ENCODE data around the gene ZNF445. TPM values are rescaled to one million over a fixed set of nuclear protein-coding genes. Genes with fewer than 3 reads are reported as not detected.

Gene ZNF445
- total RNA-seq (1 to 10 TPM; 7.6 to 8.7 TPM), polyA plus RNA-seq (1 to 10 TPM; 2.1 to 2.2 TPM)

- under 1% methylated on average over 69 of the region's 69 CpGs for WGBS
- H3K9ac ChIP-seq (ENCODE audit: low read depth in 1 of 2, low read length in 2 of 2): peak within 1 kb of the TSS; percentile 53 to 72
- no peaks in the 10 kb centered on the region for H3K9me3 ChIP-seq (ENCODE audit: control insufficient read depth in 4 of 4, low read length in 3 of 4)
- TF ChIP-seq RAD21 (IDR thresholded peaks at IDR 0.05) (peak in 1 of 2 donors; percentile 28), YY1 (IDR thresholded peaks at IDR 0.05) (no peak), TAF1 (conservative IDR thresholded peaks at IDR 0.05) (no peak), FOXA2 (IDR thresholded peaks at IDR 0.05) (no peak), SP1 (IDR thresholded peaks at IDR 0.05) (no peak), ZBTB33 (IDR thresholded peaks at IDR 0.05) (no peak)
- no peaks in the 10 kb centered on the region for H3K27me3 ChIP-seq (ENCODE audit: control insufficient read depth in 4 of 4, insufficient read depth in 4 of 4, low read length in 3 of 4)
- peak within 1 kb of the TSS; percentile 6 to 35 for H3K27ac ChIP-seq (ENCODE audit: low read depth in 1 of 2, low read length in 2 of 2)
- H3K36me3 ChIP-seq (ENCODE audit: control insufficient read depth in 4 of 4, insufficient read depth in 3 of 4, low read depth in 1 of 4, low read length in 3 of 4): no peaks in the 10 kb centered on the region
- peak within 1 kb of the TSS; percentile 69 to 87 (median 83) for H3K4me3 ChIP-seq (ENCODE audit: low read depth in 1 of 3, low read length in 3 of 3)
- peaks cover 0 to 16% (median 13%) of the 10 kb centered on the region in 4 donors for H3K4me1 ChIP-seq (ENCODE audit: control insufficient read depth in 4 of 4, insufficient read depth in 4 of 4, low read length in 3 of 4)
- DNase-seq (ENCODE audit: low spot score): peak; percentile 81
Measured at GRCh38 chr3:44477312-44478030, at the start of gene ZNF445. Gene ZNF445, minus strand, starts transcription at chr3:44477670. Its CDS starts 22,121 bp downstream, at chr3:44455549.

- no peaks in the 10 kb centered on the region for H3K9me3 ChIP-seq (ENCODE audit: control insufficient read depth in 4 of 4, low read length in 3 of 4)
- WGBS: 85% methylated on average over 5 of the region's 5 CpGs
- H3K9ac ChIP-seq (ENCODE audit: low read depth in 1 of 2, low read length in 2 of 2): no peak overlapping the region
- no peak overlapping the region for H3K4me3 ChIP-seq (ENCODE audit: low read depth in 1 of 3, low read length in 3 of 3)
- H3K36me3 ChIP-seq (ENCODE audit: control insufficient read depth in 4 of 4, insufficient read depth in 3 of 4, low read depth in 1 of 4, low read length in 3 of 4): no peaks in the 10 kb centered on the region
- H3K27ac ChIP-seq (ENCODE audit: low read depth in 1 of 2, low read length in 2 of 2): no peak overlapping the region
- no peaks in the 10 kb centered on the region for H3K4me1 ChIP-seq (ENCODE audit: control insufficient read depth in 4 of 4, insufficient read depth in 4 of 4, low read length in 3 of 4)
- DNase-seq (ENCODE audit: low spot score): no peak
- H3K27me3 ChIP-seq (ENCODE audit: control insufficient read depth in 4 of 4, insufficient read depth in 4 of 4, low read length in 3 of 4): no peaks in the 10 kb centered on the region
- TF ChIP-seq RAD21 (IDR thresholded peaks at IDR 0.05) (no peak), MAX (IDR thresholded peaks at IDR 0.05) (no peak), YY1 (IDR thresholded peaks at IDR 0.05) (no peak), EGR1 (IDR thresholded peaks at IDR 0.05; ENCODE audit: low read depth in 2 of 2) (no peak), RXRA (IDR thresholded peaks at IDR 0.05) (no peak), FOXA2 (IDR thresholded peaks at IDR 0.05) (no peak), TAF1 (conservative IDR thresholded peaks at IDR 0.05) (no peak), ZBTB33 (IDR thresholded peaks at IDR 0.05) (no peak), SP1 (IDR thresholded peaks at IDR 0.05) (no peak), NR2F2 (IDR thresholded peaks at IDR 0.05) (no peak)
Measured at GRCh38 chr3:44525060-44525459, 47.6 kb upstream of the ZNF445 start.

- Histone ChIP-seq H3K9ac (ENCODE audit: low read depth in 1 of 2, low read length in 2 of 2) (no peak overlapping the region), H3K9me3 (ENCODE audit: control insufficient read depth in 4 of 4, low read length in 3 of 4) (no peaks in the 10 kb centered on the region), H3K4me3 (ENCODE audit: low read depth in 1 of 3, low read length in 3 of 3) (no peak overlapping the region), H3K27me3 (ENCODE audit: control insufficient read depth in 4 of 4, insufficient read depth in 4 of 4, low read length in 3 of 4) (no peaks in the 10 kb centered on the region), H3K36me3 (ENCODE audit: control insufficient read depth in 4 of 4, insufficient read depth in 3 of 4, low read depth in 1 of 4, low read length in 3 of 4) (no peaks in the 10 kb centered on the region), H3K4me1 (ENCODE audit: control insufficient read depth in 4 of 4, insufficient read depth in 4 of 4, low read length in 3 of 4) (no peaks in the 10 kb centered on the region), H3K27ac (ENCODE audit: low read depth in 1 of 2, low read length in 2 of 2) (no peak overlapping the region)
- TF ChIP-seq NR2F2 (IDR thresholded peaks at IDR 0.05) (no peak), ZBTB33 (IDR thresholded peaks at IDR 0.05) (no peak), RXRA (IDR thresholded peaks at IDR 0.05) (no peak), YY1 (IDR thresholded peaks at IDR 0.05) (no peak), HNF4G (IDR thresholded peaks at IDR 0.05) (no peak), EGR1 (IDR thresholded peaks at IDR 0.05; ENCODE audit: low read depth in 2 of 2) (no peak), GABPA (IDR thresholded peaks at IDR 0.05 in 1 of 2, conservative IDR thresholded peaks at IDR 0.05 in 1 of 2) (no peak), TAF1 (conservative IDR thresholded peaks at IDR 0.05) (no peak), SP1 (IDR thresholded peaks at IDR 0.05) (no peak), CTCF (IDR thresholded peaks at IDR 0.05; ENCODE audit: low read depth, low read length, missing input control) (no peak), FOXA1 (IDR thresholded peaks at IDR 0.05) (no peak)
- no peak for DNase-seq (ENCODE audit: low spot score)
- 41% methylated on average over 7 of the region's 7 CpGs for WGBS
Measured at GRCh38 chr3:44522494-44522933, 45.0 kb upstream of the ZNF445 start.
